SK-N-SH (cell line): ENCODE data around the gene NRG3. TPM values are rescaled to one million over a fixed set of nuclear protein-coding genes. Genes with fewer than 3 reads are reported as not detected.

Source experiments
- CTCF ChIA-PET: fragments of 300-600, 350-600 bp; formaldehyde crosslinking; extraction: SDS; loops from one replicate; lab custom pipeline; 2021; lab: Yijun Ruan, JAX
- POLR2A ChIA-PET: fragments of 350-600 bp; sonication (Branson Sonifier 250); formaldehyde crosslinking; extraction: SDS; loops from one replicate; lab custom pipeline; 2020; ENCODE audit warnings: antibody characterized with exemption, inconsistent platforms; lab: Yijun Ruan, JAX
- DNase-seq: peaks from one replicate; pipeline ENCODE4 v3.0.0; 2012
- H2AFZ ChIP-seq: fragments of 200-600 bp; sonication (generic); 2 replicates; pipeline ENCODE4 v1.8.1; 2016; ENCODE audit warnings: antibody characterized with exemption, mild to moderate bottlenecking, low read depth
- H3F3A ChIP-seq: fragments of 200-600 bp; sonication (generic); replicated peaks from 2 replicates; pipeline ENCODE3; 2016; ENCODE audit warnings: antibody characterized with exemption, mild to moderate bottlenecking; ENCODE audit not compliant: insufficient read depth
- H3K27ac ChIP-seq, 2 experiments: fragments of 200-500 bp in 1 of 2; fragments of 200-600 bp in 1 of 2; sonication (Bioruptor generic) in 1 of 2; sonication (generic), shearing (Covaris generic) in 1 of 2; 2 replicates each; pipeline versions ENCODE4 v1.5.1 to v1.6.1; 2014 to 2016; ENCODE audit warnings: low read depth in 2 of 2, inconsistent platforms in 1 of 2, low read length in 1 of 2, mild to moderate bottlenecking in 1 of 2, mixed read lengths in 1 of 2
- H3K27me3 ChIP-seq: fragments of 200-600 bp; sonication (generic), shearing (Covaris generic); 2 replicates; pipeline ENCODE4 v1.6.1; 2016; ENCODE audit warnings: mixed run types; ENCODE audit not compliant: insufficient read depth
- H3K36me3 ChIP-seq, 2 experiments: fragments of 200-500 bp in 1 of 2; fragments of 200-600 bp in 1 of 2; sonication (Bioruptor generic) in 1 of 2; sonication (generic) in 1 of 2; replicated peaks in 1 of 2; 2 replicates each; pipeline versions ENCODE3 to v1.5.1; 2014 to 2016; ENCODE audit warnings: low read length in 1 of 2, mild to moderate bottlenecking in 1 of 2; ENCODE audit not compliant: insufficient read depth in 2 of 2, control insufficient read depth in 1 of 2
- H3K4me1 ChIP-seq, 2 experiments: fragments of 200-500 bp in 1 of 2; fragments of 200-600 bp in 1 of 2; sonication (Bioruptor generic) in 1 of 2; sonication (generic), shearing (Covaris generic) in 1 of 2; 2 replicates each; pipeline versions ENCODE4 v1.5.1 to v1.6.1; 2014 to 2016; ENCODE audit warnings: low read depth in 1 of 2, low read length in 1 of 2, mixed run types in 1 of 2; ENCODE audit not compliant: insufficient read depth in 2 of 2, control insufficient read depth in 1 of 2
- H3K4me2 ChIP-seq: fragments of 200-600 bp; sonication (generic), shearing (Covaris generic); 2 replicates; pipeline ENCODE4 v1.6.1; 2017; ENCODE audit warnings: mixed run types
- H3K4me3 ChIP-seq, 2 experiments: fragments of 200-500 bp in 1 of 2; fragments of 200-600 bp in 1 of 2; sonication (Bioruptor generic) in 1 of 2; sonication (generic), shearing (Covaris generic) in 1 of 2; 2 replicates each; pipeline versions ENCODE4 v1.5.1 to v1.8.1; 2014 to 2016; ENCODE audit warnings: low read depth in 2 of 2, inconsistent platforms in 1 of 2, low read length in 1 of 2, mild to moderate bottlenecking in 1 of 2, mixed read lengths in 1 of 2, moderate library complexity in 1 of 2
- H3K79me2 ChIP-seq: fragments of 200-600 bp; sonication (generic); 2 replicates; pipeline ENCODE4 v1.8.1; 2017; ENCODE audit warnings: mild to moderate bottlenecking; ENCODE audit not compliant: insufficient read depth
- H3K9ac ChIP-seq: fragments of 200-600 bp; sonication (generic); 2 replicates; pipeline ENCODE4 v1.6.1; 2017; ENCODE audit warnings: mixed run types
- H3K9me2 ChIP-seq: fragments of 200-600 bp; sonication (generic); 2 replicates; pipeline ENCODE4 v1.6.1; 2017; ENCODE audit warnings: mixed run types
- H3K9me3 ChIP-seq: fragments of 200-600 bp; sonication (generic); 2 replicates; pipeline ENCODE4 v1.6.1; 2017; ENCODE audit warnings: mixed run types, mild to moderate bottlenecking, moderate library complexity
- H4K20me1 ChIP-seq: fragments of 200-600 bp; sonication (generic); 2 replicates; pipeline ENCODE4 v1.6.1; 2017; ENCODE audit warnings: mild to moderate bottlenecking, mixed run types; ENCODE audit not compliant: insufficient read depth
- CHD2 ChIP-seq: fragments of 150-350 bp; IDR thresholded peaks from 2 replicates; pipeline ENCODE4 v1.6.1; 2018; ENCODE audit warnings: low read length; ENCODE audit not compliant: partially characterized antibody
- ELF1 ChIP-seq: IDR thresholded peaks from 2 replicates; pipeline ENCODE4 v1.4.0; 2012
- EP300 ChIP-seq, 2 experiments: IDR thresholded peaks; 2 replicates each; pipeline versions ENCODE4 v1.4.0 to v1.6.1; 2012; ENCODE audit warnings: borderline replicate concordance in 1 of 2, low read depth in 1 of 2, low read length in 1 of 2
- EZH2phosphoT487 ChIP-seq: fragments of 200-600 bp; sonication (generic); IDR thresholded peaks from 2 replicates; pipeline ENCODE4 v1.6.1; 2017; ENCODE audit warnings: low read depth, mixed run types, mild to moderate bottlenecking, antibody characterized with exemption, moderate library complexity, borderline replicate concordance
- FOSL2 ChIP-seq: IDR thresholded peaks from 2 replicates; pipeline ENCODE4 v1.4.0; 2012; ENCODE audit warnings: low read depth, mild to moderate bottlenecking, moderate library complexity, borderline replicate concordance
- FOXJ3 ChIP-seq: sonication (generic); formaldehyde crosslinking; IDR thresholded peaks from 2 replicates; pipeline ENCODE4 v1.5.1; 2020; ENCODE audit warnings: mild to moderate bottlenecking, missing genetic modification reagents
- GABPA ChIP-seq: IDR thresholded peaks from 2 replicates; pipeline ENCODE4 v1.4.0; 2012; ENCODE audit warnings: low read depth, mild to moderate bottlenecking
- GATA2 ChIP-seq: sonication (generic); formaldehyde crosslinking; IDR thresholded peaks from 2 replicates; pipeline ENCODE4 v1.5.0; 2020; ENCODE audit warnings: mild to moderate bottlenecking, missing genetic modification reagents
- JUND ChIP-seq: IDR thresholded peaks from 2 replicates; pipeline ENCODE4 v1.4.0; 2012
- MEF2A ChIP-seq: IDR thresholded peaks from 2 replicates; pipeline ENCODE4 v1.4.0; 2012; ENCODE audit warnings: low read depth, borderline replicate concordance
- NFIC ChIP-seq: IDR thresholded peaks from 2 replicates; pipeline ENCODE4 v1.4.0; 2012; ENCODE audit warnings: borderline replicate concordance
- NRF1 ChIP-seq: IDR thresholded peaks from 2 replicates; pipeline ENCODE4 v1.6.1; 2012; ENCODE audit warnings: low read depth, mild to moderate bottlenecking, low read length
- POLR2AphosphoS5 ChIP-seq: IDR thresholded peaks from 2 replicates; pipeline ENCODE4 v1.6.1; 2012; ENCODE audit warnings: low read depth, low read length
- RCOR1 ChIP-seq: fragments of 150-350 bp; IDR thresholded peaks from 2 replicates; pipeline ENCODE4 v1.6.1; 2017; ENCODE audit warnings: antibody characterized with exemption, low read length
- SIN3A ChIP-seq: IDR thresholded peaks from 2 replicates; pipeline ENCODE4 v1.6.1; 2012; ENCODE audit warnings: low read depth, mild to moderate bottlenecking, low read length, moderate library complexity, borderline replicate concordance
- SMC3 ChIP-seq: IDR thresholded peaks from 2 replicates; pipeline ENCODE4 v1.6.1; 2012; ENCODE audit warnings: low read depth, low read length, improper control_type of control experiment
- TCF12 ChIP-seq: IDR thresholded peaks from 2 replicates; pipeline ENCODE4 v1.4.0; 2012
- USF1 ChIP-seq: IDR thresholded peaks from 2 replicates; pipeline ENCODE4 v1.4.0; 2012; ENCODE audit warnings: low read depth, borderline replicate concordance
- YY1 ChIP-seq: IDR thresholded peaks from 2 replicates; pipeline ENCODE4 v1.4.0; 2012; ENCODE audit warnings: low read depth, mild to moderate bottlenecking
- WGBS: methylation state at CpG from one replicate; pipeline ENCODE4 v1.1.6; 2017; ENCODE audit warnings: low lambda C conversion rate; 5-methylcytosine and 5-hydroxymethylcytosine counted together
- polyA plus RNA-seq, 3 experiments: library from polyadenylated mRNA; depleted of rRNA; stranded (reverse); fragments of >200 nt; gene quantifications; 2 replicates each; pipeline ENCODE4 v1.2.3, GENCODE V29; 2012
- TF ChIP-seq, protein P1 (sequence below): IDR thresholded peaks from 2 replicates; pipeline ENCODE4 v1.4.0; 2012; ENCODE audit warnings: low read depth, borderline replicate concordance
- TF ChIP-seq, protein P2 (sequence below): IDR thresholded peaks from 2 replicates; pipeline ENCODE4 v1.4.0; 2012; ENCODE audit warnings: low read depth
- TF ChIP-seq, protein P3 (sequence below): IDR thresholded peaks from 2 replicates; pipeline ENCODE4; 2012
- TF ChIP-seq, protein P4 (sequence below): fragments of 200-600 bp; sonication (generic); IDR thresholded peaks from 2 replicates; pipeline ENCODE4 v1.6.1; 2017; ENCODE audit warnings: antibody characterized with exemption, mild to moderate bottlenecking, moderate library complexity

NRG3 gene
- polyA plus RNA-seq, 1 of the 3 experiments (the other 2 are of a cell fraction) = 0.03 TPM

- Histone ChIP-seq H3K4me3 (no peak overlapping the region), H3K4me2 (no peak overlapping the region), H3K9me2 (no peaks in the 10 kb centered on the region), H3K36me3 (no peaks in the 10 kb centered on the region), H3F3A (peaks cover 9% of the 10 kb centered on the region), H3K9me3 (no peaks in the 10 kb centered on the region), H3K79me2 (no peaks in the 10 kb centered on the region), H3K27me3 (no peaks in the 10 kb centered on the region), H2AFZ (no peak overlapping the region), H4K20me1 (no peaks in the 10 kb centered on the region), H3K9ac (no peak overlapping the region), H3K27ac (no peak overlapping the region), H3K4me1 (peaks cover 0 to 9% of the 10 kb centered on the region in 2 experiments; a peak in 2 of 4 replicates)
- no peak for DNase-seq
- no peak for TF ChIP-seq SMC3
- no peak for TF ChIP-seq MEF2A
- TF ChIP-seq, protein P1, sequence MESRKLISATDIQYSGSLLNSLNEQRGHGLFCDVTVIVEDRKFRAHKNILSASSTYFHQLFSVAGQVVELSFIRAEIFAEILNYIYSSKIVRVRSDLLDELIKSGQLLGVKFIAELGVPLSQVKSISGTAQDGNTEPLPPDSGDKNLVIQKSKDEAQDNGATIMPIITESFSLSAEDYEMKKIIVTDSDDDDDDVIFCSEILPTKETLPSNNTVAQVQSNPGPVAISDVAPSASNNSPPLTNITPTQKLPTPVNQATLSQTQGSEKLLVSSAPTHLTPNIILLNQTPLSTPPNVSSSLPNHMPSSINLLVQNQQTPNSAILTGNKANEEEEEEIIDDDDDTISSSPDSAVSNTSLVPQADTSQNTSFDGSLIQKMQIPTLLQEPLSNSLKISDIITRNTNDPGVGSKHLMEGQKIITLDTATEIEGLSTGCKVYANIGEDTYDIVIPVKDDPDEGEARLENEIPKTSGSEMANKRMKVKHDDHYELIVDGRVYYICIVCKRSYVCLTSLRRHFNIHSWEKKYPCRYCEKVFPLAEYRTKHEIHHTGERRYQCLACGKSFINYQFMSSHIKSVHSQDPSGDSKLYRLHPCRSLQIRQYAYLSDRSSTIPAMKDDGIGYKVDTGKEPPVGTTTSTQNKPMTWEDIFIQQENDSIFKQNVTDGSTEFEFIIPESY = no peak
- no peak for TF ChIP-seq GATA2 (CRISPR knock-in tag)
- peak; percentile 47 for TF ChIP-seq JUND
- peak; percentile 48; the same call in 1 of the 2 replicates for TF ChIP-seq FOSL2
- TF ChIP-seq EP300 (IDR thresholded peaks at IDR 0.05; ENCODE audit: borderline replicate concordance in 1 of 2, low read depth in 1 of 2, low read length in 1 of 2) = peak in 1 of 2 experiments; percentile 50; a peak in 1 of 4 replicates
- TF ChIP-seq RCOR1 = no peak
- TF ChIP-seq, protein P2, sequence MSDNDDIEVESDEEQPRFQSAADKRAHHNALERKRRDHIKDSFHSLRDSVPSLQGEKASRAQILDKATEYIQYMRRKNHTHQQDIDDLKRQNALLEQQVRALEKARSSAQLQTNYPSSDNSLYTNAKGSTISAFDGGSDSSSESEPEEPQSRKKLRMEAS = peak; percentile 28; the same call in 1 of the 2 replicates
- TF ChIP-seq TCF12 = peak; percentile 75
- WGBS = 50% methylated on average over 1 of the region's 1 CpG
- CTCF ChIA-PET = interaction anchor here (0.7 kb wide), 1 partner anchor 10 kb away, joined by 3 read pairs; no protein-coding TSS in a partner anchor
- POLR2A ChIA-PET = no interaction called here
These were observed 1033.1 kb downstream of the NRG3 start for GRCh38 chr10:82908096-82908495.

- CTCF ChIA-PET = no interaction called here
- Histone ChIP-seq H3K4me2 (no peak overlapping the region), H3K79me2 (no peaks in the 10 kb centered on the region), H3K27me3 (no peaks in the 10 kb centered on the region), H3K9ac (no peak overlapping the region), H4K20me1 (no peaks in the 10 kb centered on the region), H3K9me2 (no peaks in the 10 kb centered on the region), H3K36me3 (no peaks in the 10 kb centered on the region), H3K27ac (no peak overlapping the region), H3K4me3 (no peak overlapping the region), H3K4me1 (peaks cover 0 to 2% of the 10 kb centered on the region in 2 experiments; a peak in 2 of 4 replicates), H3F3A (peaks cover 6% of the 10 kb centered on the region), H3K9me3 (no peaks in the 10 kb centered on the region), H2AFZ (peak overlapping the region; percentile 31; the same call in 1 of the 2 replicates)
- WGBS = 70% methylated on average over 4 of the region's 6 CpGs
- no peak for DNase-seq
- POLR2A ChIA-PET = no interaction called here
- TF ChIP-seq POLR2AphosphoS5 = no peak
- no peak for TF ChIP-seq SIN3A
- no peak for TF ChIP-seq USF1
- TF ChIP-seq YY1 = no peak
- TF ChIP-seq EZH2phosphoT487 = no peak
- TF ChIP-seq, protein P3, sequence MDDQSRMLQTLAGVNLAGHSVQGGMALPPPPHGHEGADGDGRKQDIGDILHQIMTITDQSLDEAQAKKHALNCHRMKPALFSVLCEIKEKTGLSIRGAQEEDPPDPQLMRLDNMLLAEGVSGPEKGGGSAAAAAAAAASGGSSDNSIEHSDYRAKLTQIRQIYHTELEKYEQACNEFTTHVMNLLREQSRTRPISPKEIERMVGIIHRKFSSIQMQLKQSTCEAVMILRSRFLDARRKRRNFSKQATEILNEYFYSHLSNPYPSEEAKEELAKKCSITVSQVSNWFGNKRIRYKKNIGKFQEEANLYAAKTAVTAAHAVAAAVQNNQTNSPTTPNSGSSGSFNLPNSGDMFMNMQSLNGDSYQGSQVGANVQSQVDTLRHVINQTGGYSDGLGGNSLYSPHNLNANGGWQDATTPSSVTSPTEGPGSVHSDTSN = no peak
- TF ChIP-seq ELF1 = no peak
- no peak for TF ChIP-seq FOXJ3 (CRISPR knock-in tag)
- no peak for TF ChIP-seq NRF1
- TF ChIP-seq NFIC = no peak
- TF ChIP-seq, protein P4, sequence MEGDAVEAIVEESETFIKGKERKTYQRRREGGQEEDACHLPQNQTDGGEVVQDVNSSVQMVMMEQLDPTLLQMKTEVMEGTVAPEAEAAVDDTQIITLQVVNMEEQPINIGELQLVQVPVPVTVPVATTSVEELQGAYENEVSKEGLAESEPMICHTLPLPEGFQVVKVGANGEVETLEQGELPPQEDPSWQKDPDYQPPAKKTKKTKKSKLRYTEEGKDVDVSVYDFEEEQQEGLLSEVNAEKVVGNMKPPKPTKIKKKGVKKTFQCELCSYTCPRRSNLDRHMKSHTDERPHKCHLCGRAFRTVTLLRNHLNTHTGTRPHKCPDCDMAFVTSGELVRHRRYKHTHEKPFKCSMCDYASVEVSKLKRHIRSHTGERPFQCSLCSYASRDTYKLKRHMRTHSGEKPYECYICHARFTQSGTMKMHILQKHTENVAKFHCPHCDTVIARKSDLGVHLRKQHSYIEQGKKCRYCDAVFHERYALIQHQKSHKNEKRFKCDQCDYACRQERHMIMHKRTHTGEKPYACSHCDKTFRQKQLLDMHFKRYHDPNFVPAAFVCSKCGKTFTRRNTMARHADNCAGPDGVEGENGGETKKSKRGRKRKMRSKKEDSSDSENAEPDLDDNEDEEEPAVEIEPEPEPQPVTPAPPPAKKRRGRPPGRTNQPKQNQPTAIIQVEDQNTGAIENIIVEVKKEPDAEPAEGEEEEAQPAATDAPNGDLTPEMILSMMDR = no peak
- no peak for TF ChIP-seq GABPA
- TF ChIP-seq, protein P2 = no peak
- no peak for TF ChIP-seq RCOR1
- no peak for TF ChIP-seq FOSL2
- no peak for TF ChIP-seq CHD2
These were observed 1033.8 kb downstream of the NRG3 start for GRCh38 chr10:82908751-82909150.
